Vagina (tissue), 2 donors: Measurements from ENCODE around the gene IGDCC3.

ENCODE experiments used
- POLR2A ChIP-seq, 2 donors: fragments of 450-650 bp; IDR thresholded peaks; one replicate each; pipeline ENCODE4 v1.6.1; 2017; ENCODE audit warnings: antibody characterized with exemption in 2 of 2, mild to moderate bottlenecking in 2 of 2, moderate library complexity in 2 of 2
- POLR2AphosphoS5 ChIP-seq, 2 donors: sonication (generic); formaldehyde crosslinking; IDR thresholded peaks; one replicate each; pipeline ENCODE4 v1.9.0; 2017; ENCODE audit warnings: antibody characterized with exemption in 2 of 2, mild to moderate bottlenecking in 2 of 2, low read depth in 1 of 2; ENCODE audit not compliant: insufficient read depth in 1 of 2
- TF ChIP-seq, protein P1 (sequence below), 3 experiments: fragments of 450-650 bp in 2 of 3; fragments of 200-600 bp in 1 of 3; sonication (generic) in 1 of 3; IDR thresholded peaks; one replicate each; pipeline ENCODE4 v1.5.1; 2017 to 2019; ENCODE audit warnings: antibody characterized with exemption in 3 of 3, mild to moderate bottlenecking in 2 of 3, moderate library complexity in 2 of 3

GRCh38 chr15:65408324-65409035 lies 30.7 kb upstream of the IGDCC3 start:
- TF ChIP-seq POLR2AphosphoS5 (IDR thresholded peaks at IDR 0.05; ENCODE audit: insufficient read depth in 1 of 2, low read depth in 1 of 2) (no peak), POLR2A (IDR thresholded peaks at IDR 0.05) (no peak)
- TF ChIP-seq, protein P1, sequence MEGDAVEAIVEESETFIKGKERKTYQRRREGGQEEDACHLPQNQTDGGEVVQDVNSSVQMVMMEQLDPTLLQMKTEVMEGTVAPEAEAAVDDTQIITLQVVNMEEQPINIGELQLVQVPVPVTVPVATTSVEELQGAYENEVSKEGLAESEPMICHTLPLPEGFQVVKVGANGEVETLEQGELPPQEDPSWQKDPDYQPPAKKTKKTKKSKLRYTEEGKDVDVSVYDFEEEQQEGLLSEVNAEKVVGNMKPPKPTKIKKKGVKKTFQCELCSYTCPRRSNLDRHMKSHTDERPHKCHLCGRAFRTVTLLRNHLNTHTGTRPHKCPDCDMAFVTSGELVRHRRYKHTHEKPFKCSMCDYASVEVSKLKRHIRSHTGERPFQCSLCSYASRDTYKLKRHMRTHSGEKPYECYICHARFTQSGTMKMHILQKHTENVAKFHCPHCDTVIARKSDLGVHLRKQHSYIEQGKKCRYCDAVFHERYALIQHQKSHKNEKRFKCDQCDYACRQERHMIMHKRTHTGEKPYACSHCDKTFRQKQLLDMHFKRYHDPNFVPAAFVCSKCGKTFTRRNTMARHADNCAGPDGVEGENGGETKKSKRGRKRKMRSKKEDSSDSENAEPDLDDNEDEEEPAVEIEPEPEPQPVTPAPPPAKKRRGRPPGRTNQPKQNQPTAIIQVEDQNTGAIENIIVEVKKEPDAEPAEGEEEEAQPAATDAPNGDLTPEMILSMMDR (IDR thresholded peaks at IDR 0.05) = no peak
